ENCODE results near the gene PTCH2. TPM values are rescaled to one million over a fixed set of nuclear protein-coding genes. Genes with fewer than 3 reads are reported as not detected.

PTCH2 gene
- total RNA-seq, 1 donor from 2014 or later, result 1.6 TPM

- Histone ChIP-seq H3K4me1 (ENCODE audit: control insufficient read depth in 3 of 3, insufficient read depth in 3 of 3, low read length in 3 of 3) (peaks cover 5 to 6% (median 5%) of the 10 kb centered on the region in 3 donors), H3K27ac (ENCODE audit: low read depth, low read length) (no peak overlapping the region), H3K4me3 (ENCODE audit: low read length in 3 of 3) (no peak overlapping the region), H3K27me3 (ENCODE audit: control insufficient read depth in 3 of 3, insufficient read depth in 3 of 3, low read length in 3 of 3) (no peaks in the 10 kb centered on the region), H3K9me3 (ENCODE audit: control insufficient read depth in 3 of 3, low read length in 3 of 3) (no peaks in the 10 kb centered on the region), H3K9ac (ENCODE audit: low read depth in 1 of 3, low read length in 3 of 3) (no peak overlapping the region), H3K36me3 (ENCODE audit: control insufficient read depth in 3 of 3, insufficient read depth in 3 of 3, low read length in 3 of 3) (no peaks in the 10 kb centered on the region)
Measured at GRCh38 chr1:44790968-44791801, 51.9 kb downstream of the PTCH2 start.

GRCh38 chr1:44788120-44788860 is 54.8 kb downstream of the PTCH2 start, which contains the start of gene BEST4:
BEST4 (minus strand) TSS chr1:44788170; CDS start chr1:44787705, 465 bp downstream.
- H3K9me3 ChIP-seq (ENCODE audit: control insufficient read depth in 3 of 3, low read length in 3 of 3), result no peaks in the 10 kb centered on the region
- H3K4me3 ChIP-seq (ENCODE audit: low read length in 3 of 3), result no peak within 1 kb of the TSS
- H3K36me3 ChIP-seq (ENCODE audit: control insufficient read depth in 3 of 3, insufficient read depth in 3 of 3, low read length in 3 of 3), result no peaks in the 10 kb centered on the region
- peaks cover 21 to 29% (median 27%) of the 10 kb centered on the region in 3 donors for H3K4me1 ChIP-seq (ENCODE audit: control insufficient read depth in 3 of 3, insufficient read depth in 3 of 3, low read length in 3 of 3)
- H3K27me3 ChIP-seq (ENCODE audit: control insufficient read depth in 3 of 3, insufficient read depth in 3 of 3, low read length in 3 of 3), result no peaks in the 10 kb centered on the region
- no peak within 1 kb of the TSS for H3K27ac ChIP-seq (ENCODE audit: low read depth, low read length)
- no peak within 1 kb of the TSS for H3K9ac ChIP-seq (ENCODE audit: low read depth in 1 of 3, low read length in 3 of 3)

DNA sequence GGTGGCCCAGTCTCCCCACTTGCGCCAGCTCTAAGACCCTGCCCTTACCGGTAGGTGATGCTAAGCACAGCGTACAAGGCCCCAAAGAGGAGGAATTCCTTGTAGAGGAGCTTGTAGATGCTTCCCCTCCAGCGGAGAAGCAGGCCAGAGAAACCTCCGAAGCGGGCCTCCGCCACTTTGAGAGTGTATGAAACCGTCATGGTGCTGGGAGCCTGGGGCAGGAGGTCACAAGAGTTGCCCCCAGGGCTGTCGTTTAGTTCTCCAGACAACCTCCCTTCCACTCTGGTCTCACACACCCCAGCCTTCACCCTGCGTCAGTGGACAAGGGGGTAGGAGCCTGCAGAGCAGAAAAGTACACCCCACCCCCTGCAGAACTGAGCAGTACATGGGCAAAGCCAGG is 55.5 kb downstream of the PTCH2 start:
- Histone ChIP-seq H3K27me3 (ENCODE audit: control insufficient read depth in 3 of 3, insufficient read depth in 3 of 3, low read length in 3 of 3) (no peaks in the 10 kb centered on the region), H3K9ac (ENCODE audit: low read depth in 1 of 3, low read length in 3 of 3) (no peak overlapping the region), H3K36me3 (ENCODE audit: control insufficient read depth in 3 of 3, insufficient read depth in 3 of 3, low read length in 3 of 3) (no peaks in the 10 kb centered on the region), H3K4me1 (ENCODE audit: control insufficient read depth in 3 of 3, insufficient read depth in 3 of 3, low read length in 3 of 3) (peaks cover 21 to 29% (median 27%) of the 10 kb centered on the region in 3 donors), H3K9me3 (ENCODE audit: control insufficient read depth in 3 of 3, low read length in 3 of 3) (no peaks in the 10 kb centered on the region), H3K4me3 (ENCODE audit: low read length in 3 of 3) (no peak overlapping the region), H3K27ac (ENCODE audit: low read depth, low read length) (no peak overlapping the region)

DNA sequence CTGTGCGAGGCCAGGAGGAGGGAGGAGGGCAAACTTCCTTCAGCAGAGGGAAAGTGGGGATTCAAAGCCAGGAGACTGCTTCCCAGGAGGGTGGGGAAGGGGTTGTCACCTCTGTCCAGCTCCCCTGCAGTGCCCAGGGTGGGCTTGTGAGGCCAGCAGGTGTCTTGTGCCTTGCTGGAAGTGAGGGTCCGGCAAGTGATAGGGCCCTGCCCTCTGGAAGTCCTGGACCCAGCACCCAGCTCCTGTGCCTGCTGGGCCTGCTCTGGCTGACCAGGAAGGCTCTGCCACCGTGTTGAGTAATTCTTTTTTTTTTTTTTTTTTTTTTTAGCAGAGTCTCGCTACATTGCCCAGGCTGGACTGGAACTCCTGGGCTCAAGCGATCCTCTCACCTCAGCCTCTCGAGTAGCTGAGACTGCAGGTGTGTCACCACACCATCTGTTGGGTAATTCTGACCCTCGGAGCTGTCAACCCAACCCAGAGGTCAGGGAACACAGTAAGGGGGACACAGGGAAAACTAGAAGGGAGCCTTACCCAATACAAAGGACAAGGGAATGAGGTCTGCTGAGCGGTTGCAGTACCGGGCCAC is 56.1 kb downstream of the PTCH2 start:
- H3K9me3 ChIP-seq (ENCODE audit: control insufficient read depth in 3 of 3, low read length in 3 of 3), result no peaks in the 10 kb centered on the region
- H3K9ac ChIP-seq (ENCODE audit: low read depth in 1 of 3, low read length in 3 of 3), result peak overlapping the region in 1 of 3 donors; percentile 80
- no peaks in the 10 kb centered on the region for H3K27me3 ChIP-seq (ENCODE audit: control insufficient read depth in 3 of 3, insufficient read depth in 3 of 3, low read length in 3 of 3)
- H3K4me3 ChIP-seq (ENCODE audit: low read length in 3 of 3), result peak overlapping the region in 1 of 3 donors; percentile 81
- H3K27ac ChIP-seq (ENCODE audit: low read depth, low read length), result no peak overlapping the region
- H3K36me3 ChIP-seq (ENCODE audit: control insufficient read depth in 3 of 3, insufficient read depth in 3 of 3, low read length in 3 of 3), result no peaks in the 10 kb centered on the region
- H3K4me1 ChIP-seq (ENCODE audit: control insufficient read depth in 3 of 3, insufficient read depth in 3 of 3, low read length in 3 of 3), result peaks cover 21 to 29% (median 27%) of the 10 kb centered on the region in 3 donors

- Histone ChIP-seq H3K27me3 (ENCODE audit: control insufficient read depth in 3 of 3, insufficient read depth in 3 of 3, low read length in 3 of 3) (no peaks in the 10 kb centered on the region), H3K27ac (ENCODE audit: low read depth, low read length) (no peak overlapping the region), H3K9ac (ENCODE audit: low read depth in 1 of 3, low read length in 3 of 3) (peak overlapping the region; percentile 27 to 80 (median 51)), H3K36me3 (ENCODE audit: control insufficient read depth in 3 of 3, insufficient read depth in 3 of 3, low read length in 3 of 3) (peaks cover under 1 to 2% (median 2%) of the 10 kb centered on the region in 3 donors), H3K4me3 (ENCODE audit: low read length in 3 of 3) (peak overlapping the region; percentile 57 to 81 (median 61)), H3K4me1 (ENCODE audit: control insufficient read depth in 3 of 3, insufficient read depth in 3 of 3, low read length in 3 of 3) (peaks cover 21 to 29% (median 27%) of the 10 kb centered on the region in 3 donors), H3K9me3 (ENCODE audit: control insufficient read depth in 3 of 3, low read length in 3 of 3) (no peaks in the 10 kb centered on the region)
Measured at GRCh38 chr1:44786138-44786840, 56.8 kb downstream of the PTCH2 start.

DNA sequence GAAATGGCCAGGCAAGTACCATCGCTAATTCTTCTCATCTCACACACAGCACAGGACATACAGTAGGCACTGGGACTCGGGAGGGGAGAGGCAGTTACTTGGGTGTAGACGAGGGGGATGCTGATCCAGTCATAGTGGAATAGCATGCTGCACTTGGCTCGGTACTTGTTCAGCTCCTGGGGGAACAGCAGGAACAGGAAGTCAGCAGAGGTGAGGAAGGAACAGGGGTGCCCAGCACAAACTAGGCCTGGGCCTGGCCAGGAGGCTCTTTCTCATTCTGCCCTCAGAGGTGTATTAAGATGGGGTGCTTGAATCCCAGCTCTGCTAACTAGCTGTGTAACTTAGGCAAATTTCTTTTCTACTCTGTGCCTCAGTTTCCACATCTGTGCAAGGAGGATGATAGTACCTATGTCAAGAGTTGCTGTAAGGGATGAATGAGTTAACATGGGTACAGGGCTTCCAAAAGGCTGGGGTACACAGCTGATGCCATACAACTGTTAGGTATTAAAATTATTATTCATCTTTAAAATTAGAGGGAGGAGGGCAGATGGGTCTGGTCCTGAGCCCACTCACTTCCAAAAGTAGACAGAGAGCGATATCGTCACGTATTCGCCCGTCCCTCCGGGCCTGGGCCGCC is 57.4 kb downstream of the PTCH2 start:
- peak overlapping the region; percentile 57 to 81 (median 61) for H3K4me3 ChIP-seq (ENCODE audit: low read length in 3 of 3)
- H3K36me3 ChIP-seq (ENCODE audit: control insufficient read depth in 3 of 3, insufficient read depth in 3 of 3, low read length in 3 of 3), result peaks cover 3 to 5% (median 3%) of the 10 kb centered on the region in 3 donors
- no peak overlapping the region for H3K27ac ChIP-seq (ENCODE audit: low read depth, low read length)
- no peaks in the 10 kb centered on the region for H3K27me3 ChIP-seq (ENCODE audit: control insufficient read depth in 3 of 3, insufficient read depth in 3 of 3, low read length in 3 of 3)
- H3K9ac ChIP-seq (ENCODE audit: low read depth in 1 of 3, low read length in 3 of 3), result peak overlapping the region; percentile 27 to 80 (median 51)
- H3K9me3 ChIP-seq (ENCODE audit: control insufficient read depth in 3 of 3, low read length in 3 of 3), result no peaks in the 10 kb centered on the region
- peaks cover 21 to 29% (median 27%) of the 10 kb centered on the region in 3 donors for H3K4me1 ChIP-seq (ENCODE audit: control insufficient read depth in 3 of 3, insufficient read depth in 3 of 3, low read length in 3 of 3)

GRCh38 chr1:44785029-44785380 is 58.0 kb downstream of the PTCH2 start:
- Histone ChIP-seq H3K36me3 (ENCODE audit: control insufficient read depth in 3 of 3, insufficient read depth in 3 of 3, low read length in 3 of 3) (peaks cover 4 to 5% (median 5%) of the 10 kb centered on the region in 3 donors), H3K4me1 (ENCODE audit: control insufficient read depth in 3 of 3, insufficient read depth in 3 of 3, low read length in 3 of 3) (peaks cover 21 to 29% (median 27%) of the 10 kb centered on the region in 3 donors), H3K27me3 (ENCODE audit: control insufficient read depth in 3 of 3, insufficient read depth in 3 of 3, low read length in 3 of 3) (no peaks in the 10 kb centered on the region), H3K9ac (ENCODE audit: low read depth in 1 of 3, low read length in 3 of 3) (peak overlapping the region in 1 of 3 donors; percentile 72), H3K9me3 (ENCODE audit: control insufficient read depth in 3 of 3, low read length in 3 of 3) (no peaks in the 10 kb centered on the region), H3K27ac (ENCODE audit: low read depth, low read length) (no peak overlapping the region), H3K4me3 (ENCODE audit: low read length in 3 of 3) (peak overlapping the region in 1 of 3 donors; percentile 61)

- peak overlapping the region; percentile 49 to 61 (median 54) for H3K4me3 ChIP-seq (ENCODE audit: low read length in 3 of 3)
- peak overlapping the region; percentile 34 to 72 (median 51) for H3K9ac ChIP-seq (ENCODE audit: low read depth in 1 of 3, low read length in 3 of 3)
- H3K9me3 ChIP-seq (ENCODE audit: control insufficient read depth in 3 of 3, low read length in 3 of 3), result no peaks in the 10 kb centered on the region
- peaks cover 21 to 29% (median 27%) of the 10 kb centered on the region in 3 donors for H3K4me1 ChIP-seq (ENCODE audit: control insufficient read depth in 3 of 3, insufficient read depth in 3 of 3, low read length in 3 of 3)
- H3K36me3 ChIP-seq (ENCODE audit: control insufficient read depth in 3 of 3, insufficient read depth in 3 of 3, low read length in 3 of 3), result peaks cover 4 to 5% (median 5%) of the 10 kb centered on the region in 3 donors
- H3K27me3 ChIP-seq (ENCODE audit: control insufficient read depth in 3 of 3, insufficient read depth in 3 of 3, low read length in 3 of 3), result no peaks in the 10 kb centered on the region
- no peak overlapping the region for H3K27ac ChIP-seq (ENCODE audit: low read depth, low read length)
Measured at GRCh38 chr1:44784094-44785028, 58.7 kb downstream of the PTCH2 start.
